Left forelimb (tissue), 1 donor: Measurements from ENCODE around the gene P2RX7.
"Not testable (repeated sequence)": the region's sequence is repeated elsewhere in the genome, so short reads cannot be mapped to it uniquely, and the experiment has no call there.

Experiments
- DNase-seq: peaks from one replicate; pipeline ENCODE4 v3.0.0-alpha.2; 2018; ENCODE audit warnings: low spot score

The P2RX7 gene

GRCh38 chr12:121229826-121230537 is 97.3 kb downstream of the P2RX7 start:
- DNase-seq, result not testable (repeated sequence)

GRCh38 chr12:121230538-121230907 is 97.8 kb downstream of the P2RX7 start:
- no peak for DNase-seq

- no peak for DNase-seq
Observed at GRCh38 chr12:121232163-121232562, 99.5 kb downstream of the P2RX7 start.

- no peak for DNase-seq
Observed at GRCh38 chr12:121232977-121233627, 100.4 kb downstream of the P2RX7 start.

- DNase-seq, result no peak
Observed at GRCh38 chr12:121233628-121234020, 100.9 kb downstream of the P2RX7 start.

- no peak for DNase-seq
Observed at GRCh38 chr12:121236776-121237175, 104.1 kb downstream of the P2RX7 start.

GRCh38 chr12:121237415-121237814 is 104.7 kb downstream of the P2RX7 start:
- no peak for DNase-seq
